ENCODE measurements around the gene ELAVL3. TPM values are rescaled to one million over a fixed set of nuclear protein-coding genes. Genes with fewer than 3 reads are reported as not detected.
A peak's percentile ranks its signal among the peaks of the same experiment; 100 is the strongest.
"Not testable (repeated sequence)": the region's sequence is repeated elsewhere in the genome, so short reads cannot be mapped to it uniquely, and the experiment has no call there.

ELAVL3 gene
- polyA plus RNA-seq, 10 donors: 0.07 to 0.34 (median 0.22) TPM; not detected in 6

DNA sequence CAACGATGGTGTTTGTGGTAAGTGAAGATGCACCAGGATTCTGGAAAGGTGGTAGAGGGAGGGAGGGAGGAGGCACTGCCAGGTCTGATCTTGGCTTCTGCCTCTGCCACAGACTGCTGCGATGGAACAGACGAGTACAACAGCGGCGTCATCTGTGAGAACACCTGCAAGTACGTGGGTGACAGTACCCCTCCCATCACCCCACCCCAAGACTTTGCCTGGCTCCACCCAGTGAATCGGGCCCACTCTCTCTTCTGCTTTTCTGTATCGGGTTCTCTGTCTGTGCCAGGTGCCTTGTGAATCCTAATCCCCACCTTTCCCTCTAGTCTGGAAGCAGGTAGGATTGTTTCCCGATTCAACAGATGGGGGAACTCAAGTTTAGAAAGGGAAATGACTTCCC is 42.9 kb downstream of the ELAVL3 start:
- no peak for DNase-seq

DNA sequence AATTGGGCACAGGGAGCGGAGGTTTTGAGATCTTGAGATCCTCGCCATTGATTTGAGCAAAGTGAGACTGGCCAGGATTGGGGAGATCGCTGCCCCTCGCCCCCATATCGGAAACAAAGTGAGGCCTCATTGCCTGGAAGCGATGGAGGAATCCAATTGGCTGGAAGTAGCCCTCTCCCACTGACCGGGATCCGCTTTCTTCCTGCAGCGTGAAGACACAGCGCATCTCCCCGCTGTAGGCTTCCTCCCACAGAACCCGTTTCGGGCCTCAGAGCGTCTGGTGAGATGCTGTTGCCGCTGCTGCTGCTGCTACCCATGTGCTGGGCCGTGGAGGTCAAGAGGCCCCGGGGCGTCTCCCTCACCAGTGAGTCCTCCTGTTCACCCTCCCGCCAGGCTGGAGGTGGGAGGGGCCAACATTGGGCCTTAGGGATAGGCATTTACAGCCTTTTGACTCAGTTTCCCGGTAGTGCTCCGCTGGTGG is 45.0 kb downstream of the ELAVL3 start:
- no peak for DNase-seq

DNA sequence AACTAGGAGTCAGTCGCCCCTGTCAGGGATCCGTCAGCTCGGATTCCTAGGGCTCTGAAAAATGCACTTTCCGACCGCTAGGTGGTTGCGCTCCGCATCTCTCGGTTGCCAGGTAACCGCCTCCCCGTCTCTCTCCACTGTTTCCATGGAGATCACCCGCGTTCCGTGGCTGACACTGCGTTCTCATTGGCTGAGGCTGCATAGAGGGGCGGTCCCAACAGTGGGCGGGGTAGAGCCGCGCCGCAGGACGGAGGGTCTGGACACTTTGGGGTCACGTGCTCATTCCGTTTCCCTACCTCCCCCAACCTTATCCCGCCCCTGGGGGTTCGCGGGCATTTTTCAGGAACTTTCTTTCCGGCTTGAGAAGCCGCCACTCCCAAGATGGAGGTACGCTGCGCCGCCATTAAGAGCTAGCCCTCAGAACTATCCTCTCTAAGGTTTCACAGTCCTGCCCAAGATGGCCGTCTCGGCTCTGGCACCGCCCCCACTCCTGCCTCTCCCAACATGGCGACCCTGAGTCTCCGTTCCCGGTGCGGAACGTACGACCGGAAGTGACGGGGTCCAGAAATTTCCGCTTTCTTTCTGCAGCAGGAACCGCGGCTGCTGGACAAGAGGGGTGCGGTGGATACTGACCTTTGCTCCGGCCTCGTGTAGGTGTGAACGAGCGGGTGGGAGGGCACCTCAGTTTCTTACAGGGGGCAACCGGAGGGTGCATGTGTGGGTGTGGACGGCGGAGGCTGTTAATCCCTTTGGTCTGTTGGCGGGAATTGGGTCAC is 45.6 kb downstream of the ELAVL3 start, which contains the start of the genes ODAD3 and PRKCSH:
Gene ODAD3 (minus strand): TSS at position 65 of the 776 bp plus-strand sequence. CDS start 105 bp downstream, outside the sequence.
Gene PRKCSH (plus strand): TSS at position 579 of the 776 bp plus-strand sequence. CDS start 483 bp downstream, outside the sequence.
- DNase-seq: peak; percentile 99 to 100 (median 100)

DNA sequence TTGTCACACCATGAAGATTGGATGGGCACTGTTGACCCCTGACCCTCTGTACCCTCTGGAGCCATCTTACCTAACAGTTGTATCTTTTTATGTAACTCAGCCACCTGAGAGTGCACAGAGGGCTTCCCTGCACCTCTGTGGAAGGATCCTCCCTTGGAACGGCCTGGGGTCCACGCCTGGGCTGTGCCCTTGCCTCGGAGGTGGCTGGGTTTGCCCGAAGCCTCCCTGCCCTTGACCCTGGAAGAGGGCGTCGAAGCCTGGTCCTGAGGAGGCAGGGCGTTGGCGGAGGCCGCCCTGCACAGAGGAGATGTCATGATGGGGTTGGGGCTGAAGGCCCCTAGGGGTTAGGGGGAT is 46.2 kb downstream of the ELAVL3 start:
- no peak for DNase-seq

DNA sequence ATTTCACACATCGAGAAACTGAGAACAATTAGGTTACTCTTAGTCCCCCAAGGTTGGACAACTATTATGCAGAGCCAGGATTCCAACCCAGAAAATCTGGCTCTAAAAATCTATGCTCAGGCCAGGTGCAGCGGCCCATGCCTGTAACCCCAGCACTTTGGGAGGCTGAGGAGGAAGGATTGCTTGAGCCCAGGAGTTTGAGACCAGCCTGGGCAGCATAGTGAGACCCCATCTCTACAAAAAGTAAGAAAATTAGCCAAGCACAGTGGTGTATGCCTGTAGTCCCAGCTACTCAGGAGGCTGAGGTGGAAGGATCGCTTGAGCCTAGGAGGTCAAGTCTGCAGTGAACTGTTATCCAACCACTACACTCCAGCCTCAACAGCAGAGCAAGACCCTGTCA is 47.3 kb downstream of the ELAVL3 start:
- not testable (repeated sequence) for DNase-seq

DNA sequence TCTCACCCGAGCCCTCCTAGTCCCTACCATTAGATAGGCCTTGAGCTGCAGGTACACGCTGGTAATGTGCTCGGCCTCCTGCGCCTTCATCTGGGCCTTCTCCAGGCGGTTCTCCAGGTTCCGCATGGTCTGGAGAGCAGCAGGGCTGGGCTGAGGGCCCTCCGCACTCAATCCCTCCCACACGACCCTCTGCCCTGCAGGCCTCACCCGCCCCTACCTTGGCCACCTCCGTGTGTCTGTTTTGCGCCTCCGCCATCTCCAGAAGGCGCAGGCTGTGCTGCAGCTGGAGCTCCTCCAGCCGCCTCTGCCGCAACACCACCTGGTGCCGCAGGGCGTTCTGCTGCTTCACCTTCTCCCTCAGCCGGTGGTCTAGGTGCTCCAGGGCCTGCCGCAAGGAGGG is 54.2 kb downstream of the ELAVL3 start:
- DNase-seq: no peak

DNA sequence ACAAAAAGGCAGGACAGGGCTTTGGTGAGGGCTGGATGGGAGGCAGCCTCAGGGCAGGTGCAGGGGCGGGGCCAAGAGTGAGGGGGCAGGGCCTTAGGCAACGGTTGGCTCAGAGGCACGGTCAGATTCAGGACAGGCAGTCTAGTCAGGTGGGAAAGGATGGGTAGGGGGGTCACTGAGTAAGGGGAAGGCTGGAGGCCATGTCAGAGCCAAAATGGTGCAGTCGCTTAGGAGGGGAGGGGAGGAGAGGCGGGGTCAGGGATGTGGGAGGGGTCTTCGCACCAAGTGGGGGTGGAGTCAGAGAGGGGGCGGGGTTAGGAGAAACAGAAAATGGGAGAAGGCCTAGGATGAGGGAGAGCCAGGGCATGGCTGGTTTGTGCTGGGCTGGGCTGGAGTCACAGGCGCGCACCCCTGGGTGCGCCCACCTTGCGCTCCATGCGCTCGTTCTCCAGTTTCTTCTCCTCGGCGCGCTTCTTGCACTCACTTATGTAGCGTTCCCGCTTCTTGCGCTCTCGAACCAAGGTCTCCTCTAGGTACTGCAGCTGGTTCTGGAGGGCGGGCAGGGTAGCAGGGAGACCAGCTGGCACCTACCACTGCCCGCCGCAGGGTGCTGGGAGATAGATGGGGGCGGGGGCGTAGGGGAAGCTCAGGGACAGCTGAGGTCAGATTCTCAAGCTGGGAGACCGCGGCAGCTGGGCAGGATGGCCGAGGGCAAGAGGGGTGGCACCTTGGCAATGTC is 55.0 kb downstream of the ELAVL3 start:
- no peak for DNase-seq

DNA sequence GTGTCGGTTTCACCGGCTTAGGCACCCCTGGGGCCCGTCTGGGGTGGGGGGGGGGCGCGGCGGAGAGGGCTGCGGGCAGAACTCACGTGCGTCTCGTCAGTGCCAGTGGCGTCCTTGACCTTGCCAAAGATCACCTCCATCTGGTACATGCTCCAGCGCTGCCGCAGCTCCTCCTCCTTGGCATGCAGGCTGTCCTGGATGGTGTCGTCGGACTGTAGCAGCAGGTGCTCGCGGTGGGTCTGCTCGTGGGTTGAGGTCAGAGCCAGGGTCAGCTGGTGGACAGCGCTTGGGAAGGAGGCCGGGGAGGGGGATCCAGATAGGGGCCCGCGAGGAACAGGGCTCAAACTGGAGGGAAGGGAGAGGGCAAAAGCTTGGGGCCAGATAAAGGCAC is 57.1 kb downstream of the ELAVL3 start:
- DNase-seq: no peak

DNA sequence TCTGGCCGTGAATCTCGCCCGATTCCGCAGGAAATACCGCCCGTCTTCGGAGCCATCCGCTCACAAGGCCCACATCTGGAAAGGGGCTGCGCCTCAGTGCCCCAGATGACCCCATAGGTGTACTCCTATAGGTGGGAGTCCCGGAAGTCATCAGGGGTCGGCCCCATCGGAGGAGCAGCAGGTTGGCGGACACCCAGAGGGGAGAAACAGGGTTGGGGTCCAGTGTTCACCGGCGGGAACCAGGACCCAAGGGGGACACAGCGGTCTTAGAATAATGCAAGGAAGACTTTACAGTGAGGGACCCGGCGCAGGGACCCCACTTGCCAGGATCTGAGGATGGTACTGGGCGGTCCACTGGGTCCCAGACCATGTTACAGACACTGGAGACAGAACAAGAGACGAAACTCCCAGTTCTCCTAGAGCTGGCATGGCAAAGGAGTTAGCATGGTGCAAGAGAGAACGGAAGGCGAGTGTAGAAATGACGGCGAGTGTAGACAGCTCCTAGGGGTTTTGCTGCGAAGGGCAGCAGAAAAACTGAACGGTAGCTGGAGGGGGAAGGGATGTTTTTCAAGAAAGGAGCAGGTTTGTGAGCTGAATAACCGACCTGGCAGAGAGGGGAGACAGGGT is 57.6 kb downstream of the ELAVL3 start:
- DNase-seq: no peak

DNA sequence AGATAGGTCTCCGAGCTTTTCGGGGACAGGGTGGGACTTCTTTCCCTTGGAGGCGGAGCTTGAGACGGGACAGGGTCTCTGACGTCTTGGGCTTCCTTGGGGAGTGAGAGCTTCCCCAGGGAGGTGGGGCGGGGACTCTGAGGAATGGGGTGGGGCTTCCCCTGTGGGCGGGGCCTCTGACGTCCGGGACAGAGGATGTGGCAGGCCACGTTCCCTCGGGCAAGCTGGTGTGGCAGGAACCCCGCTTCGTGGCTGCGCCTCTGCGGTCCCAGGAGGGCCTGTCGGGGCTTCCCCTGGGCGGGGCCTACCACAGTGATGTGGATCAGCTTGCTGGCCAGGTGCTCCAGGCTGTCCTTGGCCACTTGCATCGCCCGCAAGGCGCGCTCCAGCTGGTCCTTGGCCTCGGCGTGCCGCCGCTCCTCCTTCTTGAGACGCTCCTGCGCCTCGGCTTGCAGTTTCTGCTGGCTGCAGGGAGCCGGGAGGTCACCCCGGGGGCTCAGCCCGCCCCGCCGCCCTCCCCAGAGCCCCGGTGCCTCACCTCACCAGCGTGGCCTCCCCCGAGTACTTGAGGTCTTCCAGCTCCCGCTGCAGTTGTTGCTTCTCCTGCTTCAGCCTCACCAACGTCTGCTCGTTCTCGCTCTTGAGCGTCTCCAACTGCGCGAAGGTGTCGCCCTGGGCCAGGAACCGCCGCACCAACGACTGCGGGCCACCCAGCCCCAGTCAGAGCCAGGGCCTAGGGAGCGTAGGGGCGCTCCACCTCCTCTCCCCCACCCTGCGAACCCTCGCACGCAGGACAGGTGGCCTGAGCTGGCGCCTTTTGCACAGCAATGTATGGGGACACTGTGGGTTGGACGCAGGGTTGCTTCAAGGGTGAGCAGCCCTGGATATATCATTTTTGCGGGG is 58.4 kb downstream of the ELAVL3 start:
- peak in 1 of 3 donors; percentile 54 for DNase-seq

DNA sequence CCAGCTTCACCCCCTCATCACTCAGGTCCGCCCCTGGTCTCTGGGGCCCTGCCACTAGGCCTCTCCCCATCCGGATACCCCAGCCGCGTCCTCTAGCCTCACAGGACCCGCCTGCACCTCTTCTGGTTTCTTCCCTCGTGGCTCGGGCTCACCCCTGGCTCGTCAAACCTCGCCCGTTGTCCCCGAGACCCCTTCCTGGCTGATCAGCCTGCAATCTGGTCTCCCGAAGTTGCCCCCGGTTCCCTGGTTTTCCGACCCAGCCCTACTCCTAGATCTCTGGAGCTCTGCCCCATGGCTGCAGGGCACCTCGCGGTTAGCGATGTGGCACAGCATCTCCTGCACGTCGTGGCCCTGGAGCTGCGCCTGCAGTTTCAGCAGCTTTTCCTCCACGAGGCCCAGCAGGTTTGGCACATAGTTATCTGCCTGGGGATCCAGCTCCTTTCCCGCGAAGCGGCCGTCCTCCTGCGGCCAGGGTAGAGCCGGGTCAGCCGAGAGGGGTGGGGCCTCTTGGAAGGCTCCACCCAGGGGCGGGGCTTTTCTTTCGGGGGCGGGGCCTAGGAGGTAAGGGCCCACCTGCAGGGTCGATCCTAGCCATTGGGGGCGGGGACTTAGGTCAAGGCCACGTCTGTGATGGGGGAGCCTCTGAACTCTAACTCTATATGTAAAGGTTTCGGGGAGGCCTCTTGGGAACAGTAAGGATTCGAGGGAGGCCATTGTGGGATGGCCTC is 59.3 kb downstream of the ELAVL3 start:
- peak in 1 of 3 donors; percentile 25 for DNase-seq

DNA sequence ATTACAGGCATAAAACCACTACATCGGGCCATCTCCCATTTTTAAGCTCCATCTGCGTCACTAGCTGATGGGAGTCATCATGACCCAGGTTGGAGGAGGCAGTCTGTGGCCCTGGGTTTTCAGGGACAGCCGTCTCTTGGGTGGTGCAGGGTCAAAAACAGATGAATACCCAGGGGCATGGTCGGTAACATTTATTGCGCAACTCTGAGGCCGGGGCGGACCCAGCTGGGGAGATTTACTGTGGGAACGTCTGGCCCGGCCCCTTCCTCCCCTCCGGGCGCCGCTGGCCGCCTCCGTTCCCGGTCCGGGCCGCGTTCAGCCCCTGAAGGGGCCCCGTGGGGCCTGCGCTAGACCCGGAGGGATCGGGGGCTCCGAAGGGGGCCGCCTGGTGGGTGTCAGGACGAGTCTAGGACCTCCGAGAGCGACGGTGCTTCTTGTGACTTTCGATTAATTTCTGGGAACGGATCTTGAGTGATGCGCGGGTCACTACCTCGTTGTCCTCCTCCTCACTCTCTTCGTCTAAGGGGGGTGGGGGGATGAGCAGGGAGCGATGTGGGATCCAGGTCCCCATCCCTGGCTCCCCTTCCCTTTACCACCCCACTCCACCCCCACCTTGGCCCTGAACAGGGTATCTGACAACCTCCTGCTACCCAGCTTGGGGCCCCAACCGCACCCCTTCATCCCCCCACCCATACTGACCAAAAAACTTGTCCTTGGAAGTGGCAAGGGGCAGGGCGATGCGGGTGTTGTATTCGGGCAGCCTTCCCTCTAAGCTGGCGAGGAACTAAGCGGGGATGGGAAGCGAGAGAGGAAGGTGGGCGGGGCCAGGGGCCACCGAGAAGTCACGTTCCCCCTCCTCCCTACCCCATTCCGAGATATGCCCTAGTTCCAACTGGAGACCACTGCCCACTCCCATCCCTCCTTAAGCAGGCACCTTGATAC is 60.1 kb downstream of the ELAVL3 start:
- DNase-seq: peak in 1 of 3 donors; percentile 50

DNA sequence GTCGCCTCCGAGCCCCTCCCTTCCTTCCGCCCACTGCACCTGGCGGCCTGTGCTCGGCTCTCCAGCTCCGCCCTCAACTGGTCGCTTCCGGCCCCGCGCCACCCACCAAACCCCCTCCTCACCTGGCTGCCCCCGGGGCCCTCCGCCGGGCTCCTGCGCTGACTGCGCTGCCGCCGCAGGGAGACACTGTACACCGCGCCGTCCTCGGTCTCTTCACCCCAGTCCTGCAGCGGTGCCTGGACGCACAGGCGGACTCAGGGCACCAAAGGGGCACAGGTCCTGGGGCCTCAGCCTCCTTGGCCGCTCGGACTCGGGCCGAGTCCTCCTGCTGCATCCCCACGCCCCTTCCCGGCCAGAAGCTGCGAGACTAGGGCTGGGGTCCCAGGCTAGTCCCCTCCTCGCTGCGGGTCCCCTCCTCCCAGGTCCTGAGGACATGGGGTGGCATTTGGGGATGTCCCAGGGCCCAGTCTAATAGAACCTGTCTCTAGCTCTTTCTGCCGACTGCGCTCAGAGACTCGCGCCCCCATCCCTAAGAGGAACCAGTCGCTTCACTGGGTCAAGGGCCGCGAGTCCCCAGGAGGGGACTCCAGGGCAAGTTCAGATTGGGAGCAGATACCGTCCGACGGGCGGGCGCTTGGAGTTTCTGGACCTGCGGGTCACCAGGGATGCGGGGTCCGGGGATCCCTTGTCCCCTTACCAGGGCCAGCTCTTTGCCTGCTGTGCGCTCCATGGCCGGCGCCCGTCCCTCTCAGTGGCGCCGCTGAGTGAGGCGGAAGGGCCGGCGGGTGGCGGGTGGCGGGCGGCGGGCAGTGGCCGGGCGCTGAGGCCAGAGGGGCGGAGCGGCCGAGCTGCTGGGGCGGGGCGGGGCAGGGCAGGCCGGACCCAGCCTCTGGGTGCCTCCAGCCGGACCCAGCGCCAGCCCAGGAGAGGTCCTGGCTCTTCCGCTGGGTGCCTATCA is 62.0 kb downstream of the ELAVL3 start, which contains the start of gene RGL3:
Gene RGL3 (minus strand): TSS at position 766 of the 958 bp plus-strand sequence. CDS start 36 bp downstream, at position 730.
- DNase-seq: peak in 1 of 3 donors; percentile 17

DNA sequence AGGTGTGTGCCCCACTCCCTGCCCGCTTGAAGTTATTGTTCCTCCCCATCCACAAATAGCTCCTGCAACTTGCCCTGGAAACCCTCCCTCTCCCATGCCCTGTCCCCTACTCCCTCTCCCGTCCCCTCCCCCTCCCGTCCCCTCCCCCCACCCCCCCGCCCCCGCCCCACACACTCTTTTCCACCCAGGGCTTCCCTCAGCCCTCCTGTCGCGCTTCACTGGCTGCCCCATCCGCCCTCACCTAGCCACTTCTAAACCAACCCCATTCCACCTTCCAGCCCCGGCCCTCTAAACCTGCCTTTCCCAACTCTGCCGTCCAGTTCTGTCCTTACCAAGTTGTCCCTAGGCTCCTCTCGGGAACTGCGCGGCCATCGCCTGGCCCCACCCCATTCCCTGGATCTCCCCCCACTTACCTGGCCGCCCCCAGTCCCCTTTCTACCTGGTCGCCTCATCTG is 62.7 kb downstream of the ELAVL3 start:
- no peak for DNase-seq

DNA sequence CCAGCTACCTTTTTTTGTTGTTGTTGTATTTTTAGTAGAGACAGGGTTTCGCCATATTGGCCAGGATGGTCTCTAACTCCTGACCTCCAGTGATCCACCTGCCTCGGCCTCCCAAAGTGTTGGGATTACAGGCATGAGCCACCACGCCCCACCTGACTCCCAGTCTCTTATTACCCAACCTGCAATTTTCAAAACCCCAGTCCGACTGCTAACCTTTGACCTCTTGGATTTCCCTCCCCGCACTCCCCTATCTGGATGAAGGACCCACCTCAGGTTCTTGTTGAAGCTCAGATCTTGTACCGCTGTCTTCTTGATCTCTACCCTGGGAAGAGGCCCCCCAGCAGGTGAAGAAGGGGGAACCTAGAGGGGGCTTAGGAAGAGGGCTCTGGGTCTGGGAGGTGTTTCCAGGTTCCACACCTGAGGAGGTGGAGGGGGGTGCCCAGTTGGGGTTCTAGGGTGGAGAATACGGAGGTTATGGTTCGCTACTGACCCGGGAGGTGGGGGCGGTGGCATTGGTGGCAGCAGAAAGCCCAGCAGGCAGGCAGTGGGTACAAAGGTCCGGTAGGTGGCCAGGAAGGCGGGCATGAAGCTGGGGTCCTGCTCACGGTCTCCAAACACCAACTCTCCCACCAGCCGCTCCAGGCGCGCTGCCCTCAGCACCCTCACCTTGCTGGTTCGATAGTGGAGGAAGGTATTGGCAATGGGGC is 64.3 kb downstream of the ELAVL3 start:
- no peak for DNase-seq

DNA sequence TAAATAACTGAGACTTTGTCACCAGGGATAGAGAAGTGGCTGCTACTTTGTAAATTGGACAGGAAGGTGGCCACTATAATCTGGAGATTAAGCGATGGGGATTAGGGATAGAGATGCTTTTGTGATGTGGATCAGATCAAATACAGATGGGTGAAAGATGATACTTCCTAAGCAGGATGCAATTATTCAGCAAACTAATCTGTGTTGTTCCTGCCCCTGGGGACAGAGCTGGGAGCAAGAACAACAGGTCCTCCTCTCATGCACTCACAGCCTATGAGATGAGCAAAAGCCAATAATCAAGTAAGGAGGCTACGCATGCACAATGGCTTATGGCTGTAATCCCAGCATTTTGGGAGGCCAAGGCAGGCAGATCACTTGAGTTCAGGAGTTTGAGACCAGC is 66.3 kb downstream of the ELAVL3 start:
- no peak for DNase-seq

DNA sequence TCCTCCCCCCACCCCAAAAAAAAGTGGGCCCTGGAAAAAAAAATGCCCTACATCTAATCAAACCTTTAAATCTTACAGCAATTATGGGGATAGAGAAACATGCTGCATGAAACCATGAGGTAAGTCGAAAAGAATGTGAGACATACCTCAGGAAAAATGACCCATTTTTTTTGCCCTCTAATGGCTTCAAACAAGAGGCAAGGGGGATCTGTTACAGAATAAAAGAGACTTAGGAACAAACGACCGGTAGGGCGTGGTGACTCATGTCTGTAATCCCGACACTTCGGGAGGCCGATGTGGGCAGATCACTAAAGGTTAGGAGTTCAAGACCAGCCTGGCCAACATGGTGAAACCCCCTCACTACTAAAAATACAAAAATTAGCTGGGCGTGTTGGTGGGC is 70.2 kb downstream of the ELAVL3 start:
- no peak for DNase-seq

Measured in muscle of back (tissue), 11 donors.